ENCODE results near the gene VAC14. TPM values are rescaled to one million over a fixed set of nuclear protein-coding genes. Genes with fewer than 3 reads are reported as not detected.
"Not testable (repeated sequence)": the region's sequence is repeated elsewhere in the genome, so short reads cannot be mapped to it uniquely, and the experiment has no call there.

VAC14 gene
- total RNA-seq, 1 donor from 2014 or later, result 41.1 TPM

DNA sequence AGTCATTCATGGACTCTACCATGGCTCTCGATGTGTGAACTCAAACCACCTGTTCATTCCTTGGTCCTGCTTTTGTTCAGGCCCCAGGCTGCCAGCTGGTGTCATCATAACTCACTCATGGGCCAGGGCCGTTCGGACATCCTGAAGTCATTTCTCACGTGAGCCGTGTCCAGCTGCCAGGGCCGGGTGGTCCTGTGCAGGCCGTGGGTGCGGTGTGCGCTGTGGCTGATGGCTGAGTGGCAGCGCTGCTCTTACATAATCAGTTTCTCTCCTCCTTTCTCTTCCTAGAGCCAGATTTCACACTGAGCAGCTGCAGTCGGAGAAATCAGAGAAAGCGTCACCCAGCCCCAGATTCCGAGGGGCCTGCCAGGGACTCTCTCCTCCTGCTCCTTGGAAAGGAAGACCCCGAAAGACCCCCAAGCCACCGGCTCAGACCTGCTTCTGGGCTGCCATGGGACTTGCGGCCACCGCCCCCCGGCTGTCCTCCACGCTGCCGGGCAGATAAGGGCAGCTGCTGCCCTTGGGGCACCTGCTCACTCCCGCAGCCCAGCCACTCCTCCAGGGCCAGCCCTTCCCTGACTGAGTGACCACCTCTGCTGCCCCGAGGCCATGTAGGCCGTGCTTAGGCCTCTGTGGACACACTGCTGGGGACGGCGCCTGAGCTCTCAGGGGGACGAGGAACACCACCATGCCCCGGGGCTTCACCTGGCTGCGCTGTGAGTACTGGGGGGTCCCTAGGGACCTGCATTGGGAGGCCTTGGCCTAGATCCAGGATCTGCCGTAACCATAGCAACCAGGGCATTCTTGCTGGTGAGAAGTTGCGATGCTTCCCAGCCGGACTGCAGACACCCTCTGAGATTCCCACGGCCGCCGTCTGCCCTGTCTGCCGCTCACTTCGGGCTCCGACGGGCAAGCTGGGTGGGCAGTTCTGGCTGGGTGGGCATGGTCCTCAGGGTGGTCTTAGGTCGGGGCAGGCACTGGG lies 154.4 kb downstream of the VAC14 start, which contains the start of gene IL34:
Gene IL34, plus strand, starts transcription at position 300 of the 982 bp plus-strand sequence. Its CDS starts 389 bp downstream, at position 689.
- no peak for DNase-seq (ENCODE audit: low spot score)

DNA sequence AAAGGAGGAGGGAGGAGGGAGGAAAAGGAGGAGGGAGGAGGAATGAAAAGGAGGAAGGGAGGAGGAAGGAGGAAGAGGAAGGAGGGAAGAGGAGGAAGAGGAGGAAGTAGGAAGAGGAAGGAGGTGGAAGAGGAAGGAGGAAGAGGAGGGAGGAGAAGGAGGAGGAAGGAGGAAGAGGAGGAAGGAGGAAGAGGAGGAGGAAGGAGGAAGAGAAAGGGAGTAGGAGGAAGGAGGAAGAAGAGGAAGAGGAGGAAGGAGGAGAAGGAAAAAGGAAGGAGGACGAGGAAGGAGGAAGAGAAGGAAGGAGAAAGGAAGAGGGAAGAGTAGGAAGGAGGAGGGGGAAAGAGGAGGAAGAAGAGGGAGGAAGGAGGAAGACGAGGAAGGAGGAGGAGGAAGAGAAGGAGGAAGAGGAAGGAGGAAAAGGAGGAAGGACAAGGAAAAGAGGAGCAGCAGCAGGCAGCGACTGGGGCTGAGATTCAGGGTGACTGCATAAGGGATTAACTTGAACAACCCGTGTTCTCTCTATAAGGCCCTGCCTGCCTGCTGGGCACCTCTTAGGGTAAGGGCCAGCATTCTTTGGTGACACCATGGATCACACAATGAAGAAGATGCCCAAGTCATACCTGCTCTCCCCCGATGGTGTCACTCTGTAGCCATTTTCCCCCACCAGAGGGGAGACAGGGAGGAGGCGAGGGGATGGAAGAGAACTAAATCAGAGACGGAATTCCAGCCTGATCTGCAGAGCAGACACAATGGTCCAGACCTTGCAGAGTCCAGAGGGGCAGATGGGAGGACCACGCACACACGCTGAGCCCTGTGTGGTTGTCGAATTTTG lies 156.0 kb downstream of the VAC14 start:
- no peak for DNase-seq (ENCODE audit: low spot score)

DNA sequence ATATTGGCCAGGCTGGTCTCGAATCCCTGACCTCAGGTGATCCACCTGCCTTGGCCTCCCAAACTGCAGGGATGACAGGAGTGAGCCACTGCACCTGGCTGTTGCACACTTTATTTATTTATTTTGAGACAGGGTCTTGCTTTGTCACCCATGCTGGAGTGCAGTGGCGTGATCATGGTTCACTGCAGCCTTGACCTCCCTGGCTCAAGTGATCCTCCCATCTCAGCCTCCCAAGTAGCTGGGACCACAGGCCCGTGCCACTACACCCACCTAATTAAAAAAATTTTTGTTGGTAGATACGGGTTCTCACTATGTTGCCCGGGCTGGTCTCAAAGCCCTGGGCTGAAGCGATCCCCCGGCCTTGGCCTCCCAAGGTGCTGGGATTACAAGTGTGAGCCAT lies 157.7 kb downstream of the VAC14 start:
- not testable (repeated sequence) for DNase-seq (ENCODE audit: low spot score)

DNA sequence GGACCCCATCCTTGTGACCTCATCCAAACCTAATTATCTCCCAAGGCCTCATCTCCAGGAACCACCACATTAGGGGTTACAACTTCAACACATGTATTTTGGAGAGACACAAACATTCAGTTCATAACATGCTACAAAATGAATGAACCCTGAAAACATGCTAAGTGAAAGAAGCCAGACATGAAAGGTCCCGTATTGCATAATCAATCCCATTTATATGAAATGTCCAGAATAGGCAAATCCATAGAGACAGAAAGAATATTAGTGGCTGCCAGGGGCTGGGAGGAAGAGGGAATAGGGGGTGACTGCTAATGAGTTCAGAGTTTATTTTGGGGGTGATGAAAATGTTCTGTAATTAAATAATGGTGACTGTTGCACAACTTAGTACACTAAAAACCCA lies 158.3 kb downstream of the VAC14 start:
- no peak for DNase-seq (ENCODE audit: low spot score)

DNA sequence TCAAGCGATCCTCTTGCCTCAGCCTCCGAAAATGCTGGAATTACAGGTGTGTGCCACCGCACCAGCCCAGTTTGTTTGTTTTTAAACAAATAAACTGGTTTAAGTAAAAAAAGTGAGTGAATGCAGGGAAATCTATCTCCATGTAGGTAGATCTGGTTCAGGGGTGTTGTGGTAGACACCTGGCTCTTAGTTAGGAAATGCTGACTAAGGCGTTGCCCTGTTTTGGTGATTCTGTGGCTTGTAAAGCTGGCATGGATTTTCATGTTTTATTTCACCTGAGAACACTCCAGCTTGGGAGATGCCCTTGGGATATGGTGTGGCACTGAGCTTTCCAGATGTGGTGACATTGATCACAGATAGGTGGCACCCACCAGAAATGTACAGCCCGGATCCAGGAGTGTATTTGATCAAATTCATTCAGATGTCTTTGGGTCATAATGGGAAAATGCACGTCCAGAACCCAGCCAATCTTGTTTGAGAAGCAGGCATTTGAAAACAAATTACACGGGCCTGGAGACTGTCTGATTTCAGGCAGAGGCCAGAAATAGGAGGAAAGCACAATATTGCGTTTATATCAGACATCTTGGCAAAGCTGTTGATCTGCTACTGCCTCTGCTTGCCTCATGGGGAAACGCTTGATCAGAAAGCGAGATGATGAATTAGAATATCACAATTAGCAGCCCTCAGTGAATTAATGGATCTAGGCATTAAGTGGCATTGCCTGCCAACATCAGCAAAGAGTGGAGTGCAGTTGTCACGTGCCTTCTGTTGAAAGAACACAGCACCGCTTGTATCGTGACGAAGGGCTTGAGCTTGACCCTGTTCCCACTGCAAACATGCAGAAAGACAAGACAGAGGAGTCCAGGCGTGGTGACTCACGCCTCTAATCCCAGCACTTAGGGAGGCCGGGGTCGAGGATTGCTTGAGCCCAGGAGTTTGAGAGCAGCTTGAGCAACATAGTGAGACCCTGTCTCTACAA lies 161.9 kb downstream of the VAC14 start:
- no peak for DNase-seq (ENCODE audit: low spot score)

Other genes with a start within 250 kb of the VAC14 start
- gene IL34, start 154.6 kb downstream of the VAC14 start, total RNA-seq, result 3.7 TPM
- gene MTSS2, start 115.1 kb downstream of the VAC14 start, total RNA-seq, result 83.1 TPM

Data from ureter (tissue), 1 donor.